Nephron (organoid): Measurements from ENCODE around the gene KLK15.
A peak's percentile ranks its signal among the peaks of the same experiment; 100 is the strongest.

Experiments used
- H3K27ac Mint-ChIP-seq, 3 experiments: 2 replicates each; pipeline ENCODE4 v1.8.0; 2020; ENCODE audit warnings: mixed read lengths in 3 of 3, mild to moderate bottlenecking in 2 of 3, moderate library complexity in 1 of 3
- H3K27me3 Mint-ChIP-seq: 2 replicates; pipeline ENCODE4 v1.8.0; 2021; ENCODE audit warnings: low read depth, mild to moderate bottlenecking, moderate library complexity, mixed read lengths
- H3K36me3 Mint-ChIP-seq: 2 replicates; pipeline ENCODE4 v1.8.0; 2020; ENCODE audit warnings: low read depth, mixed read lengths
- H3K4me1 Mint-ChIP-seq: 2 replicates; pipeline ENCODE4 v1.8.0; 2020; ENCODE audit warnings: mixed read lengths
- H3K4me3 Mint-ChIP-seq, 3 experiments: 2 replicates each; pipeline ENCODE4 v1.8.0; 2020; ENCODE audit warnings: mild to moderate bottlenecking in 3 of 3, mixed read lengths in 3 of 3, moderate library complexity in 2 of 3
- H3K9me3 Mint-ChIP-seq: 2 replicates; pipeline ENCODE4 v1.8.0; 2020; ENCODE audit warnings: mixed read lengths
- CTCF ChIP-seq, 3 experiments: fragments of 200-600 bp; sonication (generic); IDR thresholded peaks; one replicate each; pipeline ENCODE4 v1.5.0; 2021; ENCODE audit warnings: antibody characterized with exemption in 3 of 3; ENCODE audit not compliant: unreplicated experiment in 3 of 3

Gene KLK15

GRCh38 chr19:50833117-50833801 lies at the start of gene KLK15:
Gene KLK15 (minus strand): TSS chr19:50833574. CDS start chr19:50831492, 2,082 bp downstream.
- no peak within 1 kb of the TSS for H3K27ac Mint-ChIP-seq
- peaks cover 41% of the 10 kb centered on the region for H3K27me3 Mint-ChIP-seq
- TF ChIP-seq CTCF (IDR thresholded peaks at IDR 0.05; ENCODE audit: unreplicated experiment in 3 of 3) = no peak
- no peaks in the 10 kb centered on the region for H3K36me3 Mint-ChIP-seq
- H3K9me3 Mint-ChIP-seq = no peaks in the 10 kb centered on the region
- H3K4me3 Mint-ChIP-seq = peak within 1 kb of the TSS in 2 of 3 experiments; percentile 32 to 49
- no peaks in the 10 kb centered on the region for H3K4me1 Mint-ChIP-seq

- H3K27me3 Mint-ChIP-seq = peaks cover 76% of the 10 kb centered on the region
- no peak for TF ChIP-seq CTCF (IDR thresholded peaks at IDR 0.05; ENCODE audit: unreplicated experiment in 3 of 3)
- H3K4me3 Mint-ChIP-seq = no peak overlapping the region
- H3K9me3 Mint-ChIP-seq = no peaks in the 10 kb centered on the region
- no peaks in the 10 kb centered on the region for H3K4me1 Mint-ChIP-seq
- H3K36me3 Mint-ChIP-seq = no peaks in the 10 kb centered on the region
- H3K27ac Mint-ChIP-seq = no peak overlapping the region
Measured at GRCh38 chr19:50882188-50882587, 48.8 kb upstream of the KLK15 start.

- no peaks in the 10 kb centered on the region for H3K4me1 Mint-ChIP-seq
- H3K4me3 Mint-ChIP-seq = no peak overlapping the region
- H3K27ac Mint-ChIP-seq = no peak overlapping the region
- no peaks in the 10 kb centered on the region for H3K9me3 Mint-ChIP-seq
- no peaks in the 10 kb centered on the region for H3K36me3 Mint-ChIP-seq
- peaks cover 60% of the 10 kb centered on the region for H3K27me3 Mint-ChIP-seq
- no peak for TF ChIP-seq CTCF (IDR thresholded peaks at IDR 0.05; ENCODE audit: unreplicated experiment in 3 of 3)
Measured at GRCh38 chr19:50880241-50880640, 46.9 kb upstream of the KLK15 start.

GRCh38 chr19:50878851-50879250 lies 45.5 kb upstream of the KLK15 start:
- Mint-ChIP-seq H3K36me3 (no peaks in the 10 kb centered on the region), H3K4me3 (no peak overlapping the region), H3K9me3 (no peaks in the 10 kb centered on the region), H3K27ac (no peak overlapping the region), H3K4me1 (no peaks in the 10 kb centered on the region), H3K27me3 (peaks cover 50% of the 10 kb centered on the region)
- no peak for TF ChIP-seq CTCF (IDR thresholded peaks at IDR 0.05; ENCODE audit: unreplicated experiment in 3 of 3)

GRCh38 chr19:50877338-50877737 lies 44.0 kb upstream of the KLK15 start:
- Mint-ChIP-seq H3K9me3 (no peaks in the 10 kb centered on the region), H3K4me1 (no peaks in the 10 kb centered on the region), H3K36me3 (no peaks in the 10 kb centered on the region), H3K4me3 (no peak overlapping the region), H3K27ac (no peak overlapping the region), H3K27me3 (peaks cover 46% of the 10 kb centered on the region)
- TF ChIP-seq CTCF (IDR thresholded peaks at IDR 0.05; ENCODE audit: unreplicated experiment in 3 of 3) = no peak

- Mint-ChIP-seq H3K4me3 (no peak overlapping the region), H3K27me3 (peaks cover 44% of the 10 kb centered on the region)
- no peak for TF ChIP-seq CTCF (IDR thresholded peaks at IDR 0.05; ENCODE audit: unreplicated experiment in 3 of 3)
Measured at GRCh38 chr19:50876456-50876855, 43.1 kb upstream of the KLK15 start.

More at GRCh38 chr19:50876456-50876855, 43.1 kb upstream of the KLK15 start:
- no peaks in the 10 kb centered on the region for H3K4me1 Mint-ChIP-seq
- H3K36me3 Mint-ChIP-seq = no peaks in the 10 kb centered on the region
- H3K9me3 Mint-ChIP-seq = no peaks in the 10 kb centered on the region
- no peak overlapping the region for H3K27ac Mint-ChIP-seq
